Smooth muscle cell (in vitro differentiated cells): ENCODE measurements around the gene C19orf38. TPM values are rescaled to one million over a fixed set of nuclear protein-coding genes. Genes with fewer than 3 reads are reported as not detected.

Experiments
- DNase-seq: peaks from one replicate; lab custom pipeline; 2025; ENCODE audit not compliant: unreplicated experiment; lab: John Stamatoyannopoulos, UW
- H2AFZ ChIP-seq: fragments of 200-600 bp; sonication (generic); 2 replicates; pipeline ENCODE4 v1.6.0; 2016; ENCODE audit warnings: antibody characterized with exemption, low read depth, mild to moderate bottlenecking
- H3F3A ChIP-seq: fragments of 200-600 bp; sonication (generic); 2 replicates; pipeline ENCODE4 v1.6.0; 2017; ENCODE audit warnings: antibody characterized with exemption, low read depth
- H3K27ac ChIP-seq: fragments of 200-600 bp; sonication (generic); 2 replicates; pipeline ENCODE4 v1.5.1; 2016; ENCODE audit warnings: low read depth, mild to moderate bottlenecking
- H3K27me3 ChIP-seq: fragments of 200-600 bp; sonication (generic); 2 replicates; pipeline ENCODE4 v1.6.1; 2016; ENCODE audit warnings: low read depth, mild to moderate bottlenecking
- H3K36me3 ChIP-seq: fragments of 200-600 bp; sonication (generic); 2 replicates; pipeline ENCODE4 v1.5.1; 2016; ENCODE audit warnings: low read depth
- H3K4me1 ChIP-seq: fragments of 200-600 bp; sonication (generic); 2 replicates; pipeline ENCODE4 v1.5.1; 2016; ENCODE audit warnings: low read depth
- H3K4me2 ChIP-seq: fragments of 200-600 bp; sonication (generic); 2 replicates; pipeline ENCODE4 v1.6.0; 2016; ENCODE audit warnings: mild to moderate bottlenecking
- H3K4me3 ChIP-seq: fragments of 200-600 bp; sonication (generic); 2 replicates; pipeline ENCODE4 v1.5.1; 2016; ENCODE audit warnings: mild to moderate bottlenecking
- H3K79me2 ChIP-seq: fragments of 200-600 bp; sonication (generic); 2 replicates; pipeline ENCODE4 v1.6.0; 2016; ENCODE audit warnings: low read depth, mild to moderate bottlenecking
- H3K9ac ChIP-seq: fragments of 200-600 bp; sonication (generic); 2 replicates; pipeline ENCODE4 v1.6.0; 2016; ENCODE audit warnings: low read depth
- H3K9me3 ChIP-seq: fragments of 200-600 bp; sonication (generic); replicated peaks from 2 replicates; pipeline ENCODE4 v1.5.1; 2016; ENCODE audit warnings: low read depth
- H4K20me1 ChIP-seq: fragments of 200-600 bp; sonication (generic); 2 replicates; pipeline ENCODE4 v1.6.0; 2016; ENCODE audit warnings: low read depth
- CTCF ChIP-seq: fragments of 200-600 bp; sonication (generic); IDR thresholded peaks from 2 replicates; pipeline ENCODE4 v1.5.1; 2017; ENCODE audit warnings: borderline replicate concordance, mild to moderate bottlenecking, antibody characterized with exemption; ENCODE audit not compliant: insufficient read depth, poor library complexity, severe bottlenecking
- WGBS: methylation state at CpG from one replicate; pipeline ENCODE4 v1.1.7; 2016; ENCODE audit warnings: low lambda C conversion rate; 5-methylcytosine and 5-hydroxymethylcytosine counted together
- microRNA-seq: library from miRNA; unstranded; fragments of <30 nt; microRNA quantifications from one replicate; pipeline ENCODE4, GENCODE V29; 2016; ENCODE audit warnings: borderline number of aligned reads
- polyA plus RNA-seq: library from polyadenylated mRNA; unstranded; fragments of >200 nt; fragmentation: Nextera tagmentation; extraction: Ambion mirVana; gene quantifications from 2 replicates; pipeline ENCODE4 v1.2.1, GENCODE V29; 2016
- small RNA-seq: library from RNA; depleted of rRNA; stranded (forward); fragments of <200 nt; gene quantifications from one replicate; pipeline ENCODE3, GENCODE V24; 2014
- total RNA-seq: library from RNA; depleted of rRNA; stranded (reverse); fragments of >200 nt; gene quantifications from 2 replicates; pipeline ENCODE4 v1.2.3, GENCODE V29; 2014

Gene C19orf38
- total and polyA plus RNA-seq, 2 experiments from 2014 or later: 0.13 to 1.5 TPM

GRCh38 chr19:10916602-10917001 is 68.4 kb downstream of the C19orf38 start:
- H3K4me2 ChIP-seq: no peak overlapping the region
- H3K27ac ChIP-seq: no peak overlapping the region
- H2AFZ ChIP-seq: no peak overlapping the region
- 99% methylated on average over 6 of the region's 6 CpGs for WGBS
- no peak overlapping the region for H3K9ac ChIP-seq
- no peak for DNase-seq
- peaks cover 4% of the 10 kb centered on the region for H4K20me1 ChIP-seq
- H3K36me3 ChIP-seq: no peaks in the 10 kb centered on the region
- H3K79me2 ChIP-seq: no peaks in the 10 kb centered on the region
- no peak overlapping the region for H3K4me3 ChIP-seq
- H3F3A ChIP-seq: no peaks in the 10 kb centered on the region
- no peak for TF ChIP-seq CTCF
- no peaks in the 10 kb centered on the region for H3K27me3 ChIP-seq
- no peaks in the 10 kb centered on the region for H3K4me1 ChIP-seq
- H3K9me3 ChIP-seq: no peaks in the 10 kb centered on the region

- no peak overlapping the region for H2AFZ ChIP-seq
- no peak overlapping the region for H3K4me3 ChIP-seq
- H4K20me1 ChIP-seq: peaks cover 14% of the 10 kb centered on the region
- WGBS: 96% methylated on average over 11 of the region's 11 CpGs
- no peaks in the 10 kb centered on the region for H3K36me3 ChIP-seq
- DNase-seq: no peak
- no peaks in the 10 kb centered on the region for H3F3A ChIP-seq
- H3K27ac ChIP-seq: no peak overlapping the region
- no peaks in the 10 kb centered on the region for H3K27me3 ChIP-seq
- H3K9ac ChIP-seq: no peak overlapping the region
- TF ChIP-seq CTCF: no peak
- H3K79me2 ChIP-seq: no peaks in the 10 kb centered on the region
- H3K4me1 ChIP-seq: no peaks in the 10 kb centered on the region
- no peaks in the 10 kb centered on the region for H3K9me3 ChIP-seq
- no peak overlapping the region for H3K4me2 ChIP-seq
These were observed 70.1 kb downstream of the C19orf38 start for GRCh38 chr19:10918359-10918758.

Small RNAs within 50 kb of the gene (microRNA-seq; reads per million reads assigned to microRNA genes)
- gene MIR199A1 (4.7 reads per million), gene MIR6793 (not detected)

Small RNAs within 50 kb of the gene (small RNA-seq; reads per million reads assigned to genes)
- gene MIR199A1 (0.68 reads per million, percentile 23 among the genes with 10 or more reads in this experiment), gene MIR6793 (0.08 reads per million)

Other genes starting within 250 kb of the C19orf38 start
- 59.7 and 79.5 TPM in 2 replicates for gene SLC44A2, start 222.9 kb upstream of the C19orf38 start, total RNA-seq
- 123 and 156 TPM in 2 replicates for gene SLC44A2, start 222.9 kb upstream of the C19orf38 start, polyA plus RNA-seq
- gene ILF3, start 194.1 kb upstream of the C19orf38 start, total RNA-seq: 78.0 and 125 TPM in 2 replicates
- 108 and 118 TPM in 2 replicates for gene ILF3, start 194.1 kb upstream of the C19orf38 start, polyA plus RNA-seq
- 13.3 and 16.0 TPM in 2 replicates for gene QTRT1, start 147.0 kb upstream of the C19orf38 start, total RNA-seq
- 42.3 and 49.4 TPM in 2 replicates for gene QTRT1, start 147.0 kb upstream of the C19orf38 start, polyA plus RNA-seq
- 46.4 and 65.1 TPM in 2 replicates for gene DNM2, start 130.3 kb upstream of the C19orf38 start, total RNA-seq
- 93.2 and 111 TPM in 2 replicates for gene DNM2, start 130.3 kb upstream of the C19orf38 start, polyA plus RNA-seq
- 30.7 and 44.4 TPM in 2 replicates for gene TMED1, start 12.2 kb upstream of the C19orf38 start, total RNA-seq
- 99.9 and 107 TPM in 2 replicates for gene TMED1, start 12.2 kb upstream of the C19orf38 start, polyA plus RNA-seq
- 22.7 and 25.4 TPM in 2 replicates for gene CARM1, start 23.1 kb downstream of the C19orf38 start, total RNA-seq
- 39.3 and 48.1 TPM in 2 replicates for gene CARM1, start 23.1 kb downstream of the C19orf38 start, polyA plus RNA-seq
- 89.3 and 106 TPM in 2 replicates for gene YIPF2, start 80.2 kb downstream of the C19orf38 start, total RNA-seq
- 89.8 and 90.6 TPM in 2 replicates for gene YIPF2, start 80.2 kb downstream of the C19orf38 start, polyA plus RNA-seq
- 14.7 and 16.8 TPM in 2 replicates for gene TIMM29, start 80.4 kb downstream of the C19orf38 start, total RNA-seq
- 14.9 and 25.8 TPM in 2 replicates for gene TIMM29, start 80.4 kb downstream of the C19orf38 start, polyA plus RNA-seq
- 39.0 and 59.6 TPM in 2 replicates for gene SMARCA4, start 112.6 kb downstream of the C19orf38 start, total RNA-seq
- 100 and 120 TPM in 2 replicates for gene SMARCA4, start 112.6 kb downstream of the C19orf38 start, polyA plus RNA-seq
- 115 and 138 TPM in 2 replicates for gene LDLR, start 241.0 kb downstream of the C19orf38 start, total RNA-seq
- gene LDLR, start 241.0 kb downstream of the C19orf38 start, polyA plus RNA-seq: 136 and 164 TPM in 2 replicates